ENCODE measurements around the gene APPBP2. TPM values are rescaled to one million over a fixed set of nuclear protein-coding genes. Genes with fewer than 3 reads are reported as not detected.

Gene APPBP2
- total RNA-seq, 1 experiment from 2014 or later, result 34.3 TPM

GRCh38 chr17:60396412-60396811 is 129.6 kb downstream of the APPBP2 start:
- DNase-seq (ENCODE audit: low read depth), result no peak

- no peak for DNase-seq (ENCODE audit: low read depth)
These were observed 130.5 kb downstream of the APPBP2 start for GRCh38 chr17:60395508-60396065.

GRCh38 chr17:60393840-60394723 is 132.0 kb downstream of the APPBP2 start:
- no peak for DNase-seq (ENCODE audit: low read depth)

Other genes with a start within 250 kb of the APPBP2 start
- gene USP32, start 134.1 kb downstream of the APPBP2 start, total RNA-seq (2014; rRNA removed), result 32.8 and 36.2 TPM in 2 replicates
- not detected in 2 replicates for gene CHCT1, start 103.8 kb downstream of the APPBP2 start, total RNA-seq (2014; rRNA removed)
- 7.4 and 9.8 TPM in 2 replicates for gene PPM1D, start 74.0 kb upstream of the APPBP2 start, total RNA-seq (2014; rRNA removed)
- gene BCAS3, start 151.6 kb upstream of the APPBP2 start, total RNA-seq (2014; rRNA removed), result 6.9 and 10.8 TPM in 2 replicates